GM19372 (cell line): ENCODE data around the gene UBE2E1.
"Not testable (repeated sequence)": the region's sequence is repeated elsewhere in the genome, so short reads cannot be mapped to it uniquely, and the experiment has no call there.

Experiments used
- ATAC-seq: cut with Tn5 transposase; IDR thresholded peaks from one replicate; pipeline ENCODE4 v1.9.1; 2021; ENCODE audit warnings: mild to moderate bottlenecking, low read depth, moderate library complexity; ENCODE audit not compliant: unreplicated experiment

The UBE2E1 gene

GRCh38 chr3:23912335-23912734 is 106.6 kb downstream of the UBE2E1 start:
- not testable (repeated sequence) for ATAC-seq

DNA sequence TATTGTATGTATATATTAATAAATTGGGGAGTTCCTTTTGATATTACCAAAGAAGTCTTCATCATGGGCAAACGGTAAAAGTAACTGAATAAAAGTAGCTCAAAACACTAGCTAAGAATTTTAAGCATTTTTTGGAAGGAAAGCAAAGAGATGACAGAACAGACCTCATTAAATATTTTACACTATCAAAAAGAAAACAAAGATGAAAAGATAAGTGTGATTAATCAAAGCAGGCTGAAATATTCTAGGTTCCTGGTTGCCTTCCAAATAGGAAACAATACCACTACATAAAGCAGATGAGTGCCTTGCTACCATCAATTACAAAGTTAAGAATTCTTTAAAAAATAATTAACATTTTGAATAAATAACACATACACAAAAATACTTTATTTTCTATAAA is 107.4 kb downstream of the UBE2E1 start:
- ATAC-seq: no peak

DNA sequence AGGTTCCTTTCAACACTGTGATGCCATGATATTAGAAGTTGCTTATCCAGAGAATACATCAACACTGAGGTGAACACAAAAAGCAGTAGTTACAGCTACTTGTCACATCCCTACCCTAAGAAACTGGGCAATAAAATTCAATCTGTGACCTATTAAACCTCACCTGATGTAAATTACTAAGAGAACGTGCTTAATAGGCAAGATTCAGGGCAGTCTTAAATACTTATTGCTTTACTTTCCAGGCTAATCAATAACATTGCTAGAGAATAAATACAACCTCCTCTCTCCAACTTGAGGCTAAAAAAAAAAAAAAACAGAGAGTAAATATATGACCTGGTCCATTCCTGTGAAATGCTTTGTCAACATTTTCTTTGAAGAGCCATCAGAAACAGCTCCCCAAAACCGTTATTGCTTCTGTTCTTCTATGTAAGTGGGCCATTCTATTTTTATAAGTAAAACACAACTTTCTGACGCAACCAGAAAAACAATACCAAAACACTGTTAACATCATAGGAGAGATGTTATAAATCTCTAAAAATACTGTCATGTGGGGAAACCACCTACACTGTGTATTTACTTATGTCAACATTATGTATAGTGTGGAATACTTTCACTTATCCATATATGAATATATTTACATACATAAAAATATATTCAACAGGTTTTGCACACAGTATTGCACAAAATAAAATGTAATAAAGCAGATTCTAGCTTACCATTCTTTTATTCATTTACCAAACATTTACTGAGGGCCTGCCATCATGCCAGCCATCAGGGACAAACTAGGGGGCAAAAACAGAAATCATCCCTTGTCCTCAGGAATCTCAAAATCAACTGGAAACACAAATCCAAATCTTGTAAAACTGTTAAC is 108.4 kb downstream of the UBE2E1 start:
- ATAC-seq: no peak

- no peak for ATAC-seq
Measured at GRCh38 chr3:23915537-23916108, 109.9 kb downstream of the UBE2E1 start.

DNA sequence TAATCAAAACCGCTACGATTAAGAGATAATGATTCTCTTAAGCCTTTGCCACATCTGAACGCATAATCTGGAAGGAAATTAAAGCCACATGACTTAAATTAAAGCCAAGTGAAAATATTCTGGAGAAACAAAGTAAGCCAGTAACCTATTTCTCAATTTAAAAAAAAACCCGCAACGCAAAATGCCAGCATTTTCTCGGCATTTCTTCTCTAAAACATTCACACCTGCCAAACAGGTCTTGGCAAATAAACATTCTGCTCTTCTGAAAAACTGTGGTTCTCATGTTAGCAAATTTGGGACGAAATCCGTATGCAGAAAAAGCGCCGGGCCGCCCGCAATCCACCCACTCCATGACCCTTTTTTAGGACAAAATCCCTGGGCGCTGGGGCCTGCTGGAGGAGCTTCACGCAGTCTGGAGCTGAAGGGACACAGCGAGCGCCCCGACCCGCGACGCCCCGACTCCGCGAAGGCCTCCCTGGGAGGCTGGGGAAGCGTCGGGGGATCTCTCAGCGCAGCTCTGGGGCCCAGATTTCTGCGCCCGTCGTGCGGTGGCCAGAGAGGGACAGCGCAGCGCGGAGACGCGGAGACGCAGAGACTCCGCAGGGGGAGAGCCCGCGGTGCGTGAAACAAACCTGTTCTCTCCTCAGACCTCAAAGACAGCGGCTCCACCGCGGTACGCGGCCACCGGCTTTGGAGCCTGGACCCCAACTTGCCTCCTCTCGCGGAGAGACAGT is 110.6 kb downstream of the UBE2E1 start:
- ATAC-seq: peak; percentile 41

DNA sequence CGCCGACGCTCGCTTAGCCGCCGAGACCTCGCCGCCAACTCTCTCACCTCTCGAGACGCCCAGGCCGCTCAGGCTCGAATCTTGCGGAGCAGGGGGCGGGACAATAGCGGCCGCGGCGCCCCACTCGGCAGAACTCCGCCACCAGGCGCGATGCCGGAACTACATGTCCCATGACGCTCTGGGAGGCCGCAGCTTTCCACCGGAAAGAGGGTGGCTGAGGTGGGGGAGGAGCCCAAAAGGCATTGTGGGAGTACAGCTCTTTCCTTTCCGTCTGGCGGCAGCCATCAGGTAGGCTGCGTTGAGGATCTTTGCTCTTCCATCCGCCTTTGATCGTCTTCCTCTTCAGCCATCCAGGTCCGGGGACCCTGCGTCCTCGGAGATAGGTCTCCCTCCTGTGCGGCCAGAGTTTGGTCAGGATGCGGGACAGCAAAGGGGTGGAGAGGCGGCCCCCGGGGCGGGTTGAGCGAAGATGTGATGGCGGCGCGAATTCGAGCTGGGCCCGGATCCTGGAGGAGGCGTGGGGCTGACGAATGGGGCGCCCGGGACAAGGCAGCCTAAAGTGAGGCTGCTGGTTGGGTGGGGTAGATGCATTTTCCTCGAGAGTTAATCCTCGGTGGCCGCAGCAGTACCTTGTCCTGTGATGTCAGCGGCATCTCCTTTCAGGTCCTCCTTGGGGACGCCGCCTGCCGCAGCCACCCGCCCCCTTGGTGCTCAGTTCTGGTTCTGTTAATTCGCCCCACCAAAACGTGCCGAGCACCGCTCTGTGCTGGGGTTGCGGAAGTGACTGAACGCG is 111.3 kb downstream of the UBE2E1 start, which contains the start of the genes NKIRAS1 and RPL15:
TSS of gene NKIRAS1 (minus strand) at position 105 of the 793 bp plus-strand sequence. CDS start 6,086 bp downstream, outside the sequence.
TSS of gene RPL15 (plus strand) at position 247 of the 793 bp plus-strand sequence. CDS start 728 bp downstream, outside the sequence.
- peak; percentile 91 for ATAC-seq

GRCh38 chr3:23917679-23918303 is 112.0 kb downstream of the UBE2E1 start:
- ATAC-seq: not testable (repeated sequence)

GRCh38 chr3:23918331-23918730 is 112.6 kb downstream of the UBE2E1 start:
- not testable (repeated sequence) for ATAC-seq

GRCh38 chr3:23919628-23920027 is 113.9 kb downstream of the UBE2E1 start:
- ATAC-seq: no peak

- ATAC-seq: no peak
Measured at GRCh38 chr3:23920151-23920655, 114.4 kb downstream of the UBE2E1 start.

GRCh38 chr3:23921052-23921511 is 115.3 kb downstream of the UBE2E1 start:
- ATAC-seq: no peak

DNA sequence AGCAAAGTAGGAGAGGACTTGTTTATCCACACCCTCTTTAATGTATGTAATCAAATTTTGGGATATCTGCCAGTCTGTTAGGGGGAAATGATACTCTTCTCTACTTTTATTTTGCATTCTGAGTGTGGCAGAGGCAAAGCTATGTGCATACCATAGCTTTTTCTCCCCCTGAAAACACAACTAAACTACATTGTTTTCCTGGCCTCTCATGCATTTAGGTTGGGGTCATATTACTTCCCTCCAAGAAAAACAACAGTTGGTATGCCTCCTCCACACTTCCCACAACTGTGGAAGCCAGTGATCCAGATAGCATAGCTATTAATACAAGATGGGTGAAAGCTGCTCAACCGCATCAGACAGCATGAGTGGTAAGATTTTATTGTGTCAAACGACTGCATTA is 118.0 kb downstream of the UBE2E1 start:
- ATAC-seq: no peak

DNA sequence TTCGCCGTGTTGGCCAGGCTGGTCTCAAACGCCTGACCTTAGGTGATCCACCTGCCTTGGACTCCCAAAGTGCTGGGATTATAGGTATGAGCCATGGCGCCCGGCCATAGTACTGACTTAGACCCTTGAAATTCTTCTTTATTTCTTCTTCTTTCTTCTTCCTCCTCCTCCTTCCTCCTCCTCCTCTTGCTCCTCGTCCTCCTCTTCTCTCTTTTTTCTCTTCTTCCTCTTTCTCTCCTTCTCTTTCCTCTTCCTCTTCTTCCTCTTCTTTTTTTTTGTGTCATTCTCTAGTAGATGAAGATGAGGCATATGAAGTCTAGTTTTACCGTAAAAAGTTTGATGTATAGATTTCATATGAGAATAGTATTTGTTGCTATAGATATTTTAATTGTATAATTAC is 120.5 kb downstream of the UBE2E1 start:
- no peak for ATAC-seq

- ATAC-seq: no peak
Measured at GRCh38 chr3:23926736-23927135, 121.0 kb downstream of the UBE2E1 start.

- ATAC-seq: no peak
Measured at GRCh38 chr3:23928524-23928923, 122.8 kb downstream of the UBE2E1 start.

GRCh38 chr3:23931597-23931996 is 125.8 kb downstream of the UBE2E1 start:
- ATAC-seq: no peak

- ATAC-seq: no peak
Measured at GRCh38 chr3:23932571-23932970, 126.8 kb downstream of the UBE2E1 start.

- ATAC-seq: no peak
Measured at GRCh38 chr3:23934253-23934652, 128.5 kb downstream of the UBE2E1 start.

DNA sequence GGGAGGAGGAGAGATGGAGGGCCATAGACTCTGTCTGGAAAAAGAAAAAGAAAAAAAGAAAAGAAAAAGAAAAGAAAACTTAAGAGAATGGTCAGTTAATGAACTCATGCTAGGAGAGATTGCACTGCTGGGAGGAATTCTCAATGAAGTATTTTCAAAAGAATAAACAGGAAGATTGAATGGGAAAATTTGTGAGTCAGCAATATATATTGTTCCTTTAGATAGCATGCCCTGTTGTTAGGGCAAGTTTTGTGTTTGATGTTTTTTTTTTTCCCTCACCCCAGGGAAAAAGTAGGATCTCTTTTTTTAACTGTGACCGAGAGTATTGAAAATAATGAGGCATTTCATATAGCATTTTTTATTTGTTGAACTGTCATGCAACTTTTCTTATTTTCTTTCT is 131.5 kb downstream of the UBE2E1 start:
- no peak for ATAC-seq
